Measurements from ENCODE around the gene PLXNB2.

- TF ChIP-seq EZH2 (IDR thresholded peaks at IDR 0.05; ENCODE audit: insufficient read depth, poor library complexity, severe bottlenecking) (no peak), EZH2phosphoT487 (IDR thresholded peaks at IDR 0.05; ENCODE audit: insufficient read depth, low read depth) (no peak)
Observed at GRCh38 chr22:50287731-50288130, 19.7 kb downstream of the PLXNB2 start.
